IMR-90 (cell line): Measurements from ENCODE around the gene LINC01488. TPM values are rescaled to one million over a fixed set of nuclear protein-coding genes. Genes with fewer than 3 reads are reported as not detected.

ENCODE experiments used
- ATAC-seq: fragments of 200-7000 bp; cut with Tn5 transposase; 2 replicates; pipeline ENCODE4 v1.9.1; 2020; ENCODE audit warnings: low read depth, mild to moderate bottlenecking, moderate library complexity
- BruUV-seq: library from RNA; stranded (reverse); fragments of 400-500 nt; replicated peaks from 2 replicates; lab custom pipeline; 2021; lab: Mats Ljungman, UMichigan
- CTCF ChIA-PET: fragments of 300-600 bp; formaldehyde crosslinking; extraction: SDS; loops from one replicate; lab custom pipeline; 2021; ENCODE audit warnings: antibody characterized with exemption; lab: Yijun Ruan, JAX
- POLR2A ChIA-PET: fragments of 300-600 bp; sonication (Branson Sonifier 250); formaldehyde crosslinking; loops from one replicate; lab custom pipeline; 2022; ENCODE audit warnings: antibody characterized with exemption; ENCODE audit not compliant: unreplicated experiment; lab: Charles Lee
- DNase-seq: peaks from one replicate; pipeline ENCODE4 v3.0.0; 2013
- H2AFZ ChIP-seq: replicated peaks from 2 replicates; pipeline ENCODE3; 2013; ENCODE audit warnings: low read length, mild to moderate bottlenecking; ENCODE audit not compliant: poor library complexity
- H2AK5ac ChIP-seq: 2 replicates; pipeline ENCODE4 v1.6.1; 2013; ENCODE audit warnings: low read depth, low read length, inconsistent platforms
- H2AK9ac ChIP-seq: replicated peaks from 2 replicates; pipeline ENCODE3; 2013; ENCODE audit warnings: mild to moderate bottlenecking, low read depth, low read length, moderate library complexity; ENCODE audit not compliant: poor library complexity
- H2BK120ac ChIP-seq: 2 replicates; pipeline ENCODE4 v1.6.1; 2013; ENCODE audit warnings: low read depth, low read length, inconsistent platforms
- H2BK15ac ChIP-seq: 3 replicates; pipeline ENCODE4 v1.6.1; 2013; ENCODE audit warnings: low read depth, low read length, inconsistent platforms
- H2BK20ac ChIP-seq: 2 replicates; pipeline ENCODE4 v1.6.1; 2013; ENCODE audit warnings: low read depth, mild to moderate bottlenecking, inconsistent platforms, low read length, moderate library complexity
- H2BK5ac ChIP-seq: 2 replicates; pipeline ENCODE4 v1.6.1; 2013; ENCODE audit warnings: mild to moderate bottlenecking, low read depth, low read length, inconsistent platforms; ENCODE audit not compliant: poor library complexity, severe bottlenecking
- H3K14ac ChIP-seq: replicated peaks from 2 replicates; pipeline ENCODE4 v1.6.1; 2013; ENCODE audit warnings: low read depth, low read length, inconsistent platforms
- H3K18ac ChIP-seq: 2 replicates; pipeline ENCODE4 v1.6.1; 2013; ENCODE audit warnings: low read depth, low read length, control low read depth
- H3K23ac ChIP-seq: 2 replicates; pipeline ENCODE4 v1.6.1; 2013; ENCODE audit warnings: low read depth, low read length, inconsistent platforms
- H3K27ac ChIP-seq: 2 replicates; pipeline ENCODE4 v1.5.1; 2013; ENCODE audit warnings: mild to moderate bottlenecking, control low read depth, low read length; ENCODE audit not compliant: insufficient read depth
- H3K27me3 ChIP-seq: 2 replicates; pipeline ENCODE4 v1.6.1; 2013; ENCODE audit warnings: low read length; ENCODE audit not compliant: control insufficient read depth, insufficient read depth
- H3K36me3 ChIP-seq: 2 replicates; pipeline ENCODE4 v1.6.1; 2013; ENCODE audit warnings: low read length, mixed read lengths; ENCODE audit not compliant: control insufficient read depth, insufficient read depth
- H3K4ac ChIP-seq: 2 replicates; pipeline ENCODE4 v1.6.1; 2013; ENCODE audit warnings: low read depth, low read length, inconsistent platforms
- H3K4me1 ChIP-seq: 2 replicates; pipeline ENCODE4 v1.6.1; 2013; ENCODE audit warnings: low read length, mixed read lengths; ENCODE audit not compliant: control insufficient read depth, insufficient read depth
- H3K4me2 ChIP-seq: 2 replicates; pipeline ENCODE4 v1.6.1; 2013; ENCODE audit warnings: low read depth, mild to moderate bottlenecking, control low read depth, low read length, moderate library complexity
- H3K4me3 ChIP-seq: 2 replicates; pipeline ENCODE4 v1.5.1; 2013; ENCODE audit warnings: low read depth, mild to moderate bottlenecking, control low read depth, low read length, moderate library complexity; ENCODE audit not compliant: insufficient read depth
- H3K56ac ChIP-seq: 2 replicates; pipeline ENCODE4 v1.6.1; 2013; ENCODE audit warnings: low read length, inconsistent platforms; ENCODE audit not compliant: insufficient read depth; ENCODE audit errors: extremely low read depth
- H3K79me1 ChIP-seq, 2 experiments: 2 replicates each; pipeline ENCODE4 v1.6.1; 2013; ENCODE audit warnings: low read length in 2 of 2, inconsistent platforms in 1 of 2, low read depth in 1 of 2
- H3K9ac ChIP-seq: 2 replicates; pipeline ENCODE4 v1.6.1; 2013; ENCODE audit warnings: low read depth, low read length, control low read depth
- H3K9me1 ChIP-seq: 2 replicates; pipeline ENCODE4 v1.6.1; 2013; ENCODE audit warnings: low read length, inconsistent platforms; ENCODE audit not compliant: insufficient read depth
- H3K9me3 ChIP-seq: 2 replicates; pipeline ENCODE4 v1.6.1; 2013; ENCODE audit warnings: low read length; ENCODE audit not compliant: control insufficient read depth, insufficient read depth
- H4K20me1 ChIP-seq: 2 replicates; pipeline ENCODE4 v1.6.1; 2013; ENCODE audit warnings: low read length, inconsistent platforms; ENCODE audit not compliant: insufficient read depth
- H4K5ac ChIP-seq: 2 replicates; pipeline ENCODE4 v1.6.1; 2013; ENCODE audit warnings: mild to moderate bottlenecking, low read depth, low read length, control low read depth
- H4K8ac ChIP-seq, 2 experiments: 2 replicates each; pipeline ENCODE4 v1.6.1; 2013; ENCODE audit warnings: low read depth in 2 of 2, low read length in 2 of 2, control low read depth in 1 of 2, inconsistent platforms in 1 of 2
- H4K91ac ChIP-seq: 2 replicates; pipeline ENCODE4 v1.6.1; 2013; ENCODE audit warnings: low read depth, low read length, inconsistent platforms; ENCODE audit not compliant: insufficient read depth
- FOS ChIP-seq: fragments of 150-350 bp; IDR thresholded peaks from 2 replicates; pipeline ENCODE4 v1.6.1; 2016; ENCODE audit warnings: low read depth, low read length
- MAZ ChIP-seq: IDR thresholded peaks from 2 replicates; pipeline ENCODE4 v1.6.1; 2012; ENCODE audit warnings: low read depth, mild to moderate bottlenecking, low read length, improper control_type of control experiment, moderate library complexity, borderline replicate concordance
- MXI1 ChIP-seq: IDR thresholded peaks from 2 replicates; pipeline ENCODE4 v1.6.1; 2012; ENCODE audit warnings: low read depth, mild to moderate bottlenecking, low read length, moderate library complexity, borderline replicate concordance
- NFE2L2 ChIP-seq: fragments of 150-350 bp; IDR thresholded peaks from 2 replicates; pipeline ENCODE4 v1.6.1; 2016; ENCODE audit warnings: low read depth, mild to moderate bottlenecking, low read length
- POLR2A ChIP-seq: IDR thresholded peaks from 2 replicates; pipeline ENCODE4 v1.6.1; 2012; ENCODE audit warnings: mild to moderate bottlenecking, low read depth, low read length
- RAD21 ChIP-seq: IDR thresholded peaks from 2 replicates; pipeline ENCODE4 v1.6.1; 2012; ENCODE audit warnings: low read length, improper control_type of control experiment
- RCOR1 ChIP-seq: IDR thresholded peaks from 2 replicates; pipeline ENCODE4 v1.6.1; 2012; ENCODE audit warnings: mild to moderate bottlenecking, low read length, improper control_type of control experiment; ENCODE audit not compliant: insufficient replicate concordance
- SMC3 ChIP-seq: fragments of 150-350 bp; IDR thresholded peaks from 2 replicates; pipeline ENCODE4 v1.6.1; 2016; ENCODE audit warnings: low read depth, mild to moderate bottlenecking, antibody characterized with exemption, low read length, moderate library complexity
- WGBS, 2 experiments: methylation state at CpG; one replicate each; pipeline versions ENCODE4 v1.1.5 to v1.1.7; 2013; ENCODE audit warnings: missing lambda C conversion rate in 2 of 2; ENCODE audit not compliant: insufficient read length in 1 of 2; ENCODE audit errors: extremely low coverage in 2 of 2; 5-methylcytosine and 5-hydroxymethylcytosine counted together
- dilution Hi-C: fragments of 300-500 bp; cut with HindIII; formaldehyde crosslinking; loops from one replicate; pipeline ENCODE4 v1.14.3; 2018; ENCODE audit warnings: low sequenced_read_pairs; ENCODE audit not compliant: unreplicated experiment
- in situ Hi-C: fragments of 300-500 bp; cut with MboI; formaldehyde crosslinking; loops from 3 replicates; pipeline ENCODE4 v1.14.3; 2019; ENCODE audit warnings: low sequenced_read_pairs, inconsistent platforms, mixed read lengths
- intact Hi-C: fragments of 100-400 bp; cut with micrococcal nuclease; formaldehyde crosslinking; loops from 2 replicates; pipeline ENCODE4 v1.10.0; 2022
- polyA plus RNA-seq, 3 experiments: library from polyadenylated mRNA; depleted of rRNA; stranded (reverse); fragments of >200 nt; gene quantifications; 2 replicates each; pipeline ENCODE4 v1.2.3, GENCODE V29; 2012; ENCODE audit warnings: low replicate concordance in 1 of 3
- total RNA-seq: library from RNA; depleted of rRNA; stranded (reverse); fragments of >200 nt; gene quantifications from 2 replicates; pipeline ENCODE4 v1.2.3, GENCODE V29; 2012
- TF ChIP-seq, protein P1 (sequence below): fragments of 150-350 bp; IDR thresholded peaks from 2 replicates; pipeline ENCODE4 v1.6.1; 2017; ENCODE audit warnings: mild to moderate bottlenecking, antibody characterized with exemption, low read length, low read depth
- TF ChIP-seq, protein P2 (sequence below): fragments of 150-350 bp; IDR thresholded peaks from 2 replicates; pipeline ENCODE4 v1.6.1; 2016; ENCODE audit warnings: low read depth, mild to moderate bottlenecking, low read length, moderate library complexity, borderline replicate concordance

LINC01488 gene
- total and polyA plus RNA-seq, 2 of the 4 experiments (the other 2 are of a cell fraction): not detected

DNA sequence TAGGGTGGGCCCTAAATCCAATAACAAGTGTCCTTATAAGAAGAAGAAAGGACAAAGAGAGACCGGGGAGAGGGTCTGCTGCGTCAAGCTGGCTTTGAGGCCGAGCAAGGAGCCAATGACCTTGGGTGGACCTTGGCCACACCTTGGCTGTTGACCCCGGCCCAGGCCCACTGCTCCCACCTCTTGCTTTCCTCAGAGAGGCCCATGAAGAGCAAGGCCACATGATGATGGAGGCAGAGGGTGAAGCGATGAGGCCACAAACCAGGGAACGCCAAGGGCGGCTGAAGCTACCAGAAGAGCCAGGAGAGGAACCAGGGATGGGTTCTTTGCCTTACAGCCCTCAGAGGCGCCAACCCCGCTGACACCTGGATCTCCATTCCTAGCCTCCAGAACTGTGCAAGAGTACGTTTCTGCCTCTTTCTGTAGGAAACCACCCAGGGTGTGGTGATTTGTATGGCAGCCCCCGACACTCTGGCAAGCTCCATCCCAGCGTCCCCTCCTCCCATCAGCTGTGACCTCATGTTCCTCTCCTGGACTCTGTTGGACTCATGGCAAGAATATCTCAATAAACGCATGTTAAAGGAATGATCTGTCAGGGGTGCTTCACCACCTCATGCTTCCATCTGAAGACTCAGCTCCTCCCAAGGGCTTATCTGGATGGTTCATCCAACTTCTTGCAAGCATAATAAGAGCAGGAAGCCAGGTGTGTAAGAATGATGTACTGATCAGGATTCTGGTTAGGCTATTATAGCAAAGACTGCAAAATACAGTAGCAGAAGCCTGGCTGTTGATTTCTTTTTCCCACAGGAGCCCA, 41.6 kb upstream of the LINC01488 start:
- peaks cover 15% of the 10 kb centered on the region for H3K9me1 ChIP-seq
- H4K20me1 ChIP-seq: no peaks in the 10 kb centered on the region
- peaks cover 23% of the 10 kb centered on the region for H3K4me1 ChIP-seq
- H3K27me3 ChIP-seq: no peaks in the 10 kb centered on the region
- WGBS, 2 experiments: 100% methylated on average over 1 of the region's 13 CpGs; no CpG with 5 or more reads in 1 of the 2 experiments
- H3K23ac ChIP-seq: peak overlapping the region; percentile 31; the same call in 1 of the 2 replicates
- peak overlapping the region; percentile 58; the same call in 1 of the 2 replicates for H3K14ac ChIP-seq
- H2BK120ac ChIP-seq: peak overlapping the region; percentile 51; the same call in 1 of the 2 replicates
- H2BK5ac ChIP-seq: no peak overlapping the region
- no peak overlapping the region for H3K9ac ChIP-seq
- intact Hi-C loops: loop anchor here (5.0 kb wide), 1 partner anchor 338 kb away; no protein-coding TSS in a partner anchor
- peak overlapping the region; percentile 20; the same call in 1 of the 2 replicates for H2BK20ac ChIP-seq
- no peak for TF ChIP-seq POLR2A
- no peak for TF ChIP-seq NFE2L2
- no peak for TF ChIP-seq SMC3
- no peak for TF ChIP-seq MXI1
- no peak for TF ChIP-seq RAD21
- TF ChIP-seq FOS: no peak
- TF ChIP-seq MAZ: no peak
- TF ChIP-seq RCOR1: no peak
- TF ChIP-seq, protein P1, sequence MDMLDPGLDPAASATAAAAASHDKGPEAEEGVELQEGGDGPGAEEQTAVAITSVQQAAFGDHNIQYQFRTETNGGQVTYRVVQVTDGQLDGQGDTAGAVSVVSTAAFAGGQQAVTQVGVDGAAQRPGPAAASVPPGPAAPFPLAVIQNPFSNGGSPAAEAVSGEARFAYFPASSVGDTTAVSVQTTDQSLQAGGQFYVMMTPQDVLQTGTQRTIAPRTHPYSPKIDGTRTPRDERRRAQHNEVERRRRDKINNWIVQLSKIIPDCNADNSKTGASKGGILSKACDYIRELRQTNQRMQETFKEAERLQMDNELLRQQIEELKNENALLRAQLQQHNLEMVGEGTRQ: no peak
- TF ChIP-seq, protein P2, sequence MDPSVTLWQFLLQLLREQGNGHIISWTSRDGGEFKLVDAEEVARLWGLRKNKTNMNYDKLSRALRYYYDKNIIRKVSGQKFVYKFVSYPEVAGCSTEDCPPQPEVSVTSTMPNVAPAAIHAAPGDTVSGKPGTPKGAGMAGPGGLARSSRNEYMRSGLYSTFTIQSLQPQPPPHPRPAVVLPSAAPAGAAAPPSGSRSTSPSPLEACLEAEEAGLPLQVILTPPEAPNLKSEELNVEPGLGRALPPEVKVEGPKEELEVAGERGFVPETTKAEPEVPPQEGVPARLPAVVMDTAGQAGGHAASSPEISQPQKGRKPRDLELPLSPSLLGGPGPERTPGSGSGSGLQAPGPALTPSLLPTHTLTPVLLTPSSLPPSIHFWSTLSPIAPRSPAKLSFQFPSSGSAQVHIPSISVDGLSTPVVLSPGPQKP: no peak
- ATAC-seq (no peak), DNase-seq (peak; percentile 53)
- peaks cover 0 to 11% of the 10 kb centered on the region in 2 experiments; a peak in 2 of 4 replicates for H3K79me1 ChIP-seq
- no peaks in the 10 kb centered on the region for H3K9me3 ChIP-seq
- H3K36me3 ChIP-seq: no peaks in the 10 kb centered on the region
- H3K18ac ChIP-seq: no peak overlapping the region
- no peak overlapping the region for H3K4me2 ChIP-seq
- 0 out of 4 replicates have a peak overlapping the region, but pooled peaks of 1 of the 2 experiments have one; percentile 7 for H4K8ac ChIP-seq
- H2BK15ac ChIP-seq: peak overlapping the region; percentile 46; the same call in 1 of the 3 replicates
- dilution Hi-C loops: no loop called here
- in situ Hi-C loops: loop anchor here (10.0 kb wide), 1 partner anchor 195 kb away; no protein-coding TSS in a partner anchor
- peak overlapping the region; percentile 11 for H2AK9ac ChIP-seq
- no peak overlapping the region for H3K4me3 ChIP-seq
- no peak overlapping the region for H3K27ac ChIP-seq
- H3K4ac ChIP-seq: peak overlapping the region; percentile 46
- no TSS peak for BruUV-seq
- POLR2A ChIA-PET: no interaction called here
- CTCF ChIA-PET: no interaction called here
- peak overlapping the region; percentile 27 for H2AFZ ChIP-seq
- H3K56ac ChIP-seq: no peak overlapping the region
- peak overlapping the region; percentile 32 for H4K91ac ChIP-seq
- H4K5ac ChIP-seq: no peak overlapping the region
- H2AK5ac ChIP-seq: peak overlapping the region; percentile 72; the same call in 1 of the 2 replicates
